GM10248 (cell line): ENCODE data around the gene SFMBT1.

ENCODE experiments used
- CTCF ChIA-PET: fragments of 300-600 bp; sonication (Branson Sonifier 250); formaldehyde crosslinking; extraction: SDS; loops from one replicate; lab custom pipeline; 2021; ENCODE audit warnings: antibody characterized with exemption; lab: Yijun Ruan, JAX
- POLR2A ChIA-PET: fragments of 350-650 bp; sonication (Branson Sonifier 250); formaldehyde crosslinking; extraction: SDS; loops from one replicate; lab custom pipeline; 2020; ENCODE audit warnings: antibody characterized with exemption; lab: Yijun Ruan, JAX
- DNase-seq: peaks from one replicate; pipeline ENCODE4 v3.0.0; 2012; ENCODE audit errors: extremely low spot score
- CTCF ChIP-seq: IDR thresholded peaks from 2 replicates; pipeline ENCODE4 v1.5.1; 2012; ENCODE audit warnings: mild to moderate bottlenecking, low read depth; ENCODE audit errors: extremely low read depth, missing control alignments, control extremely low read depth

SFMBT1 gene

GRCh38 chr3:53079791-53080555 lies 34.1 kb upstream of the SFMBT1 start:
- ChIA-PET POLR2A (no interaction called here), CTCF (interaction anchor here (0.7 to 1.4 kb wide), 5 partner anchors 9 to 54 kb away, joined by 3 to 7 read pairs (median 3); no protein-coding TSS in a partner anchor)
- TF ChIP-seq CTCF: no peak
- DNase-seq: no peak

GRCh38 chr3:53079147-53079546 lies 33.3 kb upstream of the SFMBT1 start:
- no peak for DNase-seq
- POLR2A ChIA-PET: no interaction called here
- CTCF ChIA-PET: interaction anchor here (1.0 to 1.2 kb wide), 4 partner anchors 14 to 228 kb away, joined by 3 read pairs; no protein-coding TSS in a partner anchor
- TF ChIP-seq CTCF: no peak

- no peak for DNase-seq
- TF ChIP-seq CTCF: no peak
- POLR2A ChIA-PET: no interaction called here
- CTCF ChIA-PET: interaction anchor here (1.0 kb wide), 1 partner anchor 228 kb away, joined by 3 read pairs; no protein-coding TSS in a partner anchor
Measured at GRCh38 chr3:53078656-53079055, 32.8 kb upstream of the SFMBT1 start.

- ChIA-PET CTCF (interaction anchor here (2.4 kb wide), 1 partner anchor 227 kb away, joined by 5 read pairs; no protein-coding TSS in a partner anchor), POLR2A (interaction anchor here (0.5 kb wide), 1 partner anchor 9 kb away, joined by 3 read pairs; no protein-coding TSS in a partner anchor)
- no peak for TF ChIP-seq CTCF
- no peak for DNase-seq
Measured at GRCh38 chr3:53077476-53078220, 31.8 kb upstream of the SFMBT1 start.

- CTCF ChIA-PET: interaction anchor here (2.4 kb wide), 1 partner anchor 225 kb away, joined by 5 read pairs; no protein-coding TSS in a partner anchor
Measured at GRCh38 chr3:53075743-53076140, 29.9 kb upstream of the SFMBT1 start.

More at GRCh38 chr3:53075743-53076140, 29.9 kb upstream of the SFMBT1 start:
- DNase-seq: no peak
- POLR2A ChIA-PET: no interaction called here
- TF ChIP-seq CTCF: no peak
